SK-N-SH (cell line): ENCODE measurements around the gene PRKG1.

Experiments
- CHD2 ChIP-seq: fragments of 150-350 bp; IDR thresholded peaks from 2 replicates; pipeline ENCODE4 v1.6.1; 2018; ENCODE audit warnings: low read length; ENCODE audit not compliant: partially characterized antibody
- CTCF ChIP-seq: fragments of 200-600 bp; sonication (generic); IDR thresholded peaks from 2 replicates; pipeline ENCODE4 v1.6.1; 2017; ENCODE audit warnings: antibody characterized with exemption, mild to moderate bottlenecking, moderate library complexity
- EZH2phosphoT487 ChIP-seq: fragments of 200-600 bp; sonication (generic); IDR thresholded peaks from 2 replicates; pipeline ENCODE4 v1.6.1; 2017; ENCODE audit warnings: low read depth, mixed run types, mild to moderate bottlenecking, antibody characterized with exemption, moderate library complexity, borderline replicate concordance
- FOSL2 ChIP-seq: IDR thresholded peaks from 2 replicates; pipeline ENCODE4 v1.4.0; 2012; ENCODE audit warnings: low read depth, mild to moderate bottlenecking, moderate library complexity, borderline replicate concordance
- MAX ChIP-seq: IDR thresholded peaks from 2 replicates; pipeline ENCODE4 v1.4.0; 2012; ENCODE audit warnings: low read depth
- PBX3 ChIP-seq: IDR thresholded peaks from 2 replicates; pipeline ENCODE4; 2012
- POLR2AphosphoS5 ChIP-seq: IDR thresholded peaks from 2 replicates; pipeline ENCODE4 v1.6.1; 2012; ENCODE audit warnings: low read depth, low read length
- RAD21 ChIP-seq: IDR thresholded peaks from 2 replicates; pipeline ENCODE4 v1.6.1; 2012; ENCODE audit warnings: mild to moderate bottlenecking, low read length
- REST ChIP-seq: IDR thresholded peaks from 2 replicates; pipeline ENCODE4 v1.6.1; 2012; ENCODE audit warnings: mild to moderate bottlenecking, low read depth, low read length, moderate library complexity
- RFX5 ChIP-seq: IDR thresholded peaks from 2 replicates; pipeline ENCODE4 v1.6.1; 2012; ENCODE audit warnings: mild to moderate bottlenecking, improper control_type of control experiment, low read length
- USF1 ChIP-seq: IDR thresholded peaks from 2 replicates; pipeline ENCODE4 v1.4.0; 2012; ENCODE audit warnings: low read depth, borderline replicate concordance
- USF2 ChIP-seq: fragments of 150-350 bp; IDR thresholded peaks from 2 replicates; pipeline ENCODE4 v1.6.1; 2017; ENCODE audit warnings: antibody characterized with exemption, low read length, low read depth, borderline replicate concordance
- YY1 ChIP-seq: IDR thresholded peaks from 2 replicates; pipeline ENCODE4 v1.4.0; 2012; ENCODE audit warnings: low read depth, mild to moderate bottlenecking

GRCh38 chr10:51291961-51292360, 217.7 kb downstream of the PRKG1 start:
- TF ChIP-seq CHD2 (no peak), REST (no peak), CTCF (no peak), USF1 (no peak), USF2 (no peak), FOSL2 (no peak), EZH2phosphoT487 (no peak), RAD21 (no peak), MAX (no peak), RFX5 (no peak), YY1 (no peak), POLR2AphosphoS5 (no peak), PBX3 (no peak)
